GM19193 (cell line): ENCODE measurements around the gene PIR.

Experiments
- POLR2A ChIP-seq: IDR thresholded peaks from 4 replicates; pipeline ENCODE4 v1.6.1; 2011; ENCODE audit not compliant: insufficient read depth, insufficient read length; ENCODE audit errors: extremely low read depth

The PIR gene

DNA sequence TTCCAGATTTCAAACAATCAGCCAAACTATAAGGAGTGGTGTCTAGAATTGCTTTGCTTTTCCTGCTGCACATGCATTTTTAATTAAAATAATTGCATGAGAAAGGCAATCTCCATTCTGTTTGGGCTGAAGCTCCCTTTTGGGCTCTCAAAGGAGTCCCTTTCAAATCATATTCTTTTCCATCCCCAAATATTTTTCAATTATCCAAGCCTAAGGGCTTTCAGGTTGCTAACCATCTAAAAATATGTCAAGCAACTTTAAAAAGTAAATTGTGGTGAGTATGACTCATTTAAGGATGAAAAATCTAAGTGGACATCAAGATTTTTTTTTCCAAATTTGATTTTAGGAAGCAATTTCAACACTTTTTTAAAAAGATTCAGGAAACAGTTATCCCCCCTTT lies 28.4 kb downstream of the PIR start:
- TF ChIP-seq POLR2A, result no peak

DNA sequence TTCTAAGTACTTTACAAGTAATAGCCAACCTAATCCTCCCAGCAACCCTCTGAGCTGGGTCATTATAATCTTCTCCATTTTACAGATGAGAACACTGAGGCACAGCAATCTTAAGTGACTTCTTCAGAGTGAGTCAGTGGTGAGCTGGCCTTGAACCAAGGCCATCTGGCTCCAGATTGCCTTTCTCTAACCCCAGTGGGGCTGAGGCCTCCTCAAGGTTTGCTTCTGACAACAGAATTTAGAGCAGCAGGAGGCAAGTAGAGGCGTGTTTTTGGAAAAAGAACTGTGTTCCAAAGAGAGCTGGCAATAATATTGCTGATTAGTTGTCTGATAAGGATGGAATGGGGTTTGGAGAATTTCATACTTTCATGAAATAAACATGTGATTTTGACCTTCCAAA lies 41.2 kb downstream of the PIR start:
- TF ChIP-seq POLR2A, result no peak

DNA sequence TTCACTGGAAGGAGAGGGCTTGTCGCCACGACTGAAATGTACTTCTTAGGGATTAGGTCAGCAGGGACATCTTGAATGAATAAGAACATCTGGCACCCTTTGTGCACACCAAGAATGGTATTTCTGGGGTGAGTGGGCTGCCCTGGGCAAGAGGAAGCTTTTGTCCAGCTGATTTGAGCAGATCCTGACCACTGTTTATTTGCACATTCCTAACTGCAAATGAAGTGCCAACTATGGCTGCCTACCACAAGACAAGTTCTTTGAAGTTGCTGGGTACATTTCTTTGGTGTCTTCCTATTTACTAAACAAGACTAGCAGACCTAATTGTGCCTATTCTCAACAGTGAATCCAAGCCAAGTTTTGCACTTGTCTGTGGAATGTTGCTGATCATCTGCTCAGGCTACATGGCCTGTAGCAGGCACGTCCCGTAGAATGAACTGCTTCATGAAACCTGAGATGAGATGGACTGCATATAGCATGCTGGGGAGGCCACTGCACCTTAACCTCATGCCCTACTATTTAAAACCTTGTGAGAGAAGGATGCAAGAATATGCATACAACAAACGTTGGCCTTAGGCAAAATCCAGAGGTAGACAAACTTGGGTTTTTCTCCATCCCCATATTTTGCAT lies 45.0 kb downstream of the PIR start:
- TF ChIP-seq POLR2A, result no peak

DNA sequence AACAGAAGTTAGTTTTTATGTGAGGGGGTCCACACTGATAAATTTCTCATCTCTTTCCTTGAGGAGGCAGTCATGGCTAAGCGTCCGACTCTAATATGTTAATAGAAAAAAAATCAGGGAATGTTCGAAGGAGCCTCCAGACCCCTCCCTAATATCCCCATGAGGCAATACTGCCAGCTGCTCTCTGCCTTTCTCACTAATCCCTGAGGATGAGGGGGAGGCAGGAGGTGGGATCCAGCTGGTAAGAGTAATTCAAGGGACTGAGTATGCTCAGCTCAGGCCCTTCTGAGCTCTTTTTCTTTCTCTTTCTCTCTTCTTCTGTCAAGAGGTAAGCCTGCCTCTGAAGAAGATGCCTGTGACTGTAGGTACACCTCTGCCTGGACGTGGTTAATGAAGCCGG lies 51.7 kb downstream of the PIR start:
- TF ChIP-seq POLR2A, result no peak

DNA sequence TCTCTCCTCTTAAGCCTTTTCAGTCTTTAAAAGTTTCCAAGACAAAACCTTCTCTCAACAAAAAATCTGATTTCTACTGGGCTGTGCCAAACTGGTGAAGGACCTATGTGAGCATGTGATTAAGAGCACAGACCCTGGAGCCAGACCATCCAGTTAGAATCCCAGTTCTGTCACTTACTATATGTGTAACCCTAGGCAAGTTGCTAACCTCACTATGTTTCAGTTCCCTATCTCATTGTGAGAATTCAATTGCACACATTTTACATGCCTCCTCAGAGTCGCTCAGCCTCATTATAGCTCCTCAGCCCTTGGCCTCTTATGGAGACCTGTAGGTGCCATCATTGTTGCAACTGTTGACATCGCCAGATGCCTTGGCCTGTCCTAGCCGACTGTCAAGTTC lies 54.8 kb downstream of the PIR start:
- TF ChIP-seq POLR2A, result no peak

DNA sequence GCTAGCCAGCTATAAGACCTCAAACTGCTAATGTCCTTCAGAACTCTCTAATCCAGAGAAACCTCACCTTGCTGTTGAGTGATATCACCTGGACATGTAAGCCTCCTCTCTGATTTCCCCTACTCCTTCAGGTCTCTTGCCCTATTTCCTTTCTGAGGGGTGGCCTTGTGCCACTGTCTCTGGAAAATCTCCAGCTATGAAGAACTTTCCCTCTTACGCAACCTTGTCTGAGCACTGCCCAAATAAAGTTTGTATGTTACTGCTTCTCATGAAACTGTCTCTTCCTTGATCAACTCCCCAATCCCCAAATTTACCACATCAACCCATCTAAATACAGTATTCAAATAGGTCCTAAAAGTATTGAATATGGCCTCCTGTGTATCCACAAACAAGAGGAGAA lies 55.4 kb downstream of the PIR start:
- no peak for TF ChIP-seq POLR2A

DNA sequence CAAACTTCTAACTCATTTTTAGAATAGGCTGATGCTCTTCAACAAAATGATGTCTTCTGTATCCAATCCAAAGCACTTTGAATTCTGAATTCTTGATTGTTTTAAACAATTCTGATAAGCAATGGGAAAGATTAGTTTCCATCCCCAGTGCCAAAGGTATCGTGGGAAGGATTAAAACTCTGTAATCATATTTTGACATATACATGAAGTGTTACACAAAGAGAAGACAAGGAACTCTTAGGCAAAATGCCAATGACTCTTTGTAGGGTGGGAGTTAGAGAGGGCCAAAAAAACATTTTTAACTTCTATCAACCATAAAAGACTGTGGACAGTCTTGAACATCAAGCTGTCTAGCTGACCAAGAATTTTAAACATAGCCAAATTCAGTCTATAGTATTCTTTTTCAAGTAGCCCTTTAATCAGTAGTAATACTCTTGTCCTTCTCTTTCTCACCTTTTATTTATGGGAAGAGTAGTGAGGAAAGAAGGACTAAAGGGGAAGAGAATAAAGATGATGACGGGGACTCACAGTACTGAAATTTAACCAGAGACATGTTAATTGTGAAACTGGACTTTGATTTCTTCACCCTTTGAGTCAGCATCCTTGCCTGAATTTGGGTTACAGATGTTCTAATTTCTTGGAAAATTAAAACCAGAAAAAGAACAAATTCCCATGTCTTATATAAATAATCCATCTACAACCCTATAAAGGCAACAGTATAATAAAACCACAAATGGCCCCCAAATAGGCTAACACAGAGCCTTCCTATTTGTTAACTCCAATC lies 57.1 kb downstream of the PIR start:
- TF ChIP-seq POLR2A, result no peak

DNA sequence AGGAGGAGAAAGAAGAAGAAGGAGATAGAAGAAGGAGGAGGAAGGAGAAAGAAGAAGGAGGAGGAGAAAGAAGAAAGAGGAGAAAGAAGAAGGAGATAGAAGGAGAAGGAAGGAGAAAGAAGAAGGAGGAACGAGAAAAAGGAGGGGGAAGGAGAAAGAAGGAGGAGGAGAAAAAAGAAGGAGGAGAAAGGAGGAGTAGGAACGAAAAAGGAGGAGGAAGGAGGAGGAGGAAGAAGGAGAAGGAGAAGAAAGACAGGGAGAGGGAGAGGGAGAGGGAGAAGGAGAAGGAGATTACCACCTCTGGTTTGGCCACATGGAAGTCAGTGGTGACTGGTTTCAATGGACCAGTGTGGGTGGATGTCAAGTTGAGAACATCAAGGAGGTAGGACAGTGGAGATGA lies 58.9 kb downstream of the PIR start:
- no peak for TF ChIP-seq POLR2A

DNA sequence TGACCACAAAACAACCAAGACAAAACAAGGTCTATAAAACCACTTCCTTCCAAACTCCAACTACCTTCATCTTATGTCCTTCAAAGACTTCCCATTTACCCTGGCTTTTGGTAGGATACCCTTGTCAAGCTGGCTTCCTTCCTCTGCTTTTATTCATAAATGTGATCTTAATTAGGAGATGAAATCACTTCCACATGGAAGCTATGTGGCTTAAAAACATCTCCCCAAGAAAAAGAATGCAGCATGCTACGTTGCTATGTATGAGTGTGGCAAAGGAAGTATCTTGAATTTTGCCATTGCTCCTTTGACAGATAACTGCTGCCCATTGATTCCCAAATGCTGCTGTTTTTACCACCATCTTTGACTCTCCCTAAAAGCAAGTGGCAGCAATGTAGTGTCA lies 62.5 kb downstream of the PIR start:
- no peak for TF ChIP-seq POLR2A

DNA sequence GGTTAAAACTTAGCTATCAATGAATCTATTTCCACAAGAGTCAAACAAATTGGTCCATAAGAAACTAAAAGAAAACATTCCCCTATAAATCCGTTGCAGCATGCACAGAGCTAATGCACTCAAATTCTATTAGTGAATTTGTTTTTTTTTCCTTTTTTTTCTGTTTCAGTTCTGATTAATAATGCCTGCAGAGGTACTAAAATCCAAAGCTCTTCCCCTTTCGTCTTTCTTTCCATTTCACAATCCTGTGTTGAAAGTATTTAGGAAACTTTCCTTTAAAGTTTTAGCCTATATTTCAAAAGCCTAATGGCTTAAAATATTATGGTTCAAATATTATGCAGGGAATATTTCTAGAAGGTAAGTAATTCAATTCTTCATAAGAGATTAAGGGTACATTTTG lies 63.1 kb downstream of the PIR start:
- no peak for TF ChIP-seq POLR2A

DNA sequence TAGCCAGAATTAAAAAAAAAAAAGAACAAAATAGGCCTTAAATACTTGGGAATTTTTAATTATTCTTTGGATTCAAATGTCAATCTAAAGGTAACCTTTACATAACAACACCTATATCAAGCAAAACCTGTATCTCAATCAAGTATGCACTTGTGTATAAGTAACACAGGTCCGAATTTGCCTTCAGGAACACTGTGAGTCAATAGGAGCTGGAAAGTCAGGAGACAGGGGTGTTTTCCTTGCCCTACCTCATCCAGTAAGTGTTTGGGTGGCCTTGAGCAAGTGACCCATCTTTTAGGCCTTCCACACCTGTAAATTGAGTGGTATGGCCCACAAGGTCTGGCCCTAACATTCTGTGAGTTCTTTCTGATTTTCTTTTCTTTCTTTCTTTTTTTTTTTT lies 68.1 kb downstream of the PIR start:
- TF ChIP-seq POLR2A, result no peak

DNA sequence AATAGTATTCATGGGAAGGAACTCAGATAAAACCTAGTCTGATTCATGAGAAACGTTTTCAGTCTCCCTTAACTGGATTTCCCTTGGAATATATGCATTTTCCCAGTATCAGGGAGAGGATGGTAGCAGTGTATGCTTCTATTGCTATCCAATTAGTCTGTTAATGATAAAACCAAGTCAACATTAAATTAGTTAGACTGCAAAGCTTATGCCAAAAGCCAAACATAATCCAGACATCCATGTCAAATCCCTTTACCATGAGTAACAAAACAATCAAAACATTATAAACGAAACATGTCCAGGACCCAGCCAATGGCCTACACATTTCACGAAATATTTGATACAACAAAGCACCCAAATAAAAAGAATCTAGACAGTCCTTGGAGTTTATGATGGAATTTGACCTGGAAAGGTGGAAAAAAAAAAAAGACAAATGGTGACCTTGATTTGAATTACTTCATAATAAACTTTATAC lies 74.4 kb downstream of the PIR start:
- TF ChIP-seq POLR2A, result no peak

DNA sequence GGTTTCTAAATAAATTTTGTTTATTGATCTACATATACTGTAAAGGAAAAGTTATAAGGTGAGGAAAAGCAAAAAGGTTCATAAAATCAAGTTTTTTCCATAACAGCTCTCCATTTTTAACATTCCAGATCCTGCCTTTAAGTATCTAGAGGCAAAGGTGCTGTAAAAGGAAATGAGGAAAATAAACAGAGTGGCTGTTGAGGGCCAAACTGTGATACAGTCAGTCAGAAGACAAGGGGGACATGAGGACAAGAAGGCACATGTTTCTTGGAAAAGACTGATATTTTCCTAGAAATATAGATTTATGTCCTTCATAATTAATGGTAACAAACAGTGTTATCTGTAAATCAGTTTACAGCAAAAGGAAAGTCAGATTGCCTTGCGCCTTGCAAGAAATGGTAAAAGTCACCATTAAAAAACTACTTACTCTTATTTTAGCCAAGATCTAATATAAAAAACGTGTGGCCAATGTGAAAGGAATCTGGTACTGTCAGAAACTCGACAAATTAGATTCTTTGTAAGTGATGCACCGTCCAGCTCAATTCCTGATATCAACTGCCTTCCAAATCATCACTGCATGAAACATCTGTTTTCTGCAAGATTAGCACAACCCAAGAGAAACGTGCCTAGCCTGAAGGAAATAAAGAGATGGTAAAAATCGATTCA lies 75.0 kb downstream of the PIR start:
- no peak for TF ChIP-seq POLR2A

DNA sequence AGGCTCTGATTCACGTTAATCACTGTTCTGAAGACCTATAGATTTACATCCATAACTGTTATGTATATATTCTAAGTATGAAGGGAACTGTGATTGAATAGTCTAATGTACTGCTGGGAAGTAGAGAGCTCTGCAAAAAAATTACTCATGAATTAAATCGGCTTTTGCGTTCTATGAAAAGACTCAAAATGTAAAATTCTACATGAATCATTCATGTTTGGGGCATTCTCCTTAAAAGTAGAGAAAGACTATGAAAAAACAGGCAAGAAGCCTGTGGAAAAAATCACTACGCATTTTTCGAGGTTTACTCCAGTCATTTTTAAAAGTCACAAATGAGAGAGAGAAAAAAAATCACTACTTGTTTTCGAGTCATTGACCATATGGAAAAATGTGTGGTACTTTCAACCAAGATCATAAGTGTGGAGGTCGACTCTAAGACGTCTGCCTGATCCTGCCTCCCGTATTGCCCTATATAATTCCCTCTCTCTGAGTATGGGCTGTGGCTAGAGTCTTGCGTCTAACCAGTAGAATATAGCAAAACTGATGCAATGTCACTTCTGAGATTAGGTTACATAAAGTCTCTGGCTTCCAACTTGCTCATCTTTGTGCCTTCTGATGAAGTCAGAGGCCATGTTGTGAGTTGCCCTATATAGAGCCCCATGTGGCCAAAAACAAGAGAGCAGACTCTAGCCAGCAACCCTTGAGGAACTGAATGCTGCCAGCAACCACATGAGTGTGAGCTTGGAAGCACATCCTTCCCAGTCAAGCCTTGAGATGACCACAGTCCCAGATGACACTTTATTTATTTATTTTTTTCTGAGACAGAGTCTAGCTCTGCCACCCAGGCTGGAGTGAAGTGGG lies 76.8 kb downstream of the PIR start:
- no peak for TF ChIP-seq POLR2A

DNA sequence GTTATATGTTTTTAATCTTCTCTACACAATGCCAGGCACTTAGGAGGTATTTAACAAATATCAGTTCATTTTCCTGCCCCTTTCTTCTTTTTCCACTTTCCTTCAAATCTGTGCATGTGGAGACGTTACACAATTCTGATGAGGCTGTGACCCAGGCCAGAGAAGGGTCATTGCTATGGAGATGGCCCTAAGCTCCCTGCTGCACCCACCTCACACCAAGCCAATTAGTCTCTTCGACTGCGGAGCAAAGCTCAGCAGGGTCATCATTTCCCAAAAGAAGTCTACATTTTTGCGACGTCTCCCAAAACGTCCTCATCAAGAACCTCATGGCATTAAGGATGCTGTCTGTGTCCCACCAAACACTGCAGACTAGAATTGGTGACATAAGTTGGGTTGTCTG lies 80.0 kb downstream of the PIR start:
- TF ChIP-seq POLR2A, result no peak
